ENCODE results near the gene VTI1A.

DNA sequence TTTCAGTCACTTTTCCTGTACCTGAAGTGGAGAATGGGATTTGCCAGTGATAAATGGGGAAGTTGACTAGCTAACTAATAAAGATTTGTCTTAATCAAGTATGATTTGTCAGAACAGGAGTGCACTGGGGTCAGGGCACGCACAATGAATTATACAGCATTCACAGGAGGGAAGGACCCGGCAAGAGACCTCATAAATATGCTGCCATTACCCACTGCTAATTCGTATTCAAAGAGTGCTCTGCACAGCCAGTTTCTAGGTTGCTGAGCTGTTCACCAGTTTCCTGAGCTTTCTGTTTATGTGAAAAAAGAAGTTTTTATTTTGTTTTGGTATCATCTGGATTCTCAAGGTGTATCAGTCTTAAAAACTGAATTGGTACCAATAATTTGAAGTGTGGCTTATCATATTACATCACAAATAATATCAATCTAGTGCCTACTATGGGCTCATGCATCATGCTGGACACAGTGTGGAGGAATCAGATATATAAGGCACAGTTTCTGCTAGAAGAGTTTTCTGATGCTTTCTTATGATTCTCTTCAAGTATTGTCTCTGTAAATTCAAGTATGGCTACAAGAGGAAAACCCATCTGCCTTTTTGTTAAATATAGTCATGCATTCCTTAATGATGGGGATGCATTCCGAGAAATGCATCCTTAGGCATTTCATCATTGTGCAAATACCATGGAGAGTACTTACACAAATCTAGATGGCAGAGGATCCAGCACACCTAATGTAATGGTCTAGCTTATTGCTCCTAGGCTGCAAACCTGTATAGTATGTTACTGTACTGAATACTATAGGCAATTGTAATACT lies 202.2 kb downstream of the VTI1A start:
- TF ChIP-seq BHLHE40 (IDR thresholded peaks at IDR 0.05; ENCODE audit: low read depth, low read length) = no peak
- TF ChIP-seq, protein P1, sequence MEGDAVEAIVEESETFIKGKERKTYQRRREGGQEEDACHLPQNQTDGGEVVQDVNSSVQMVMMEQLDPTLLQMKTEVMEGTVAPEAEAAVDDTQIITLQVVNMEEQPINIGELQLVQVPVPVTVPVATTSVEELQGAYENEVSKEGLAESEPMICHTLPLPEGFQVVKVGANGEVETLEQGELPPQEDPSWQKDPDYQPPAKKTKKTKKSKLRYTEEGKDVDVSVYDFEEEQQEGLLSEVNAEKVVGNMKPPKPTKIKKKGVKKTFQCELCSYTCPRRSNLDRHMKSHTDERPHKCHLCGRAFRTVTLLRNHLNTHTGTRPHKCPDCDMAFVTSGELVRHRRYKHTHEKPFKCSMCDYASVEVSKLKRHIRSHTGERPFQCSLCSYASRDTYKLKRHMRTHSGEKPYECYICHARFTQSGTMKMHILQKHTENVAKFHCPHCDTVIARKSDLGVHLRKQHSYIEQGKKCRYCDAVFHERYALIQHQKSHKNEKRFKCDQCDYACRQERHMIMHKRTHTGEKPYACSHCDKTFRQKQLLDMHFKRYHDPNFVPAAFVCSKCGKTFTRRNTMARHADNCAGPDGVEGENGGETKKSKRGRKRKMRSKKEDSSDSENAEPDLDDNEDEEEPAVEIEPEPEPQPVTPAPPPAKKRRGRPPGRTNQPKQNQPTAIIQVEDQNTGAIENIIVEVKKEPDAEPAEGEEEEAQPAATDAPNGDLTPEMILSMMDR (conservative IDR thresholded peaks at IDR 0.05; ENCODE audit: low read depth, low read length) = no peak
- TF ChIP-seq RFX5 (IDR thresholded peaks at IDR 0.05; ENCODE audit: low read depth, low read length) = no peak

All from IMR-90 (cell line).